A204.1 (cell line): Measurements from ENCODE around the gene PARPBP.
"Not testable (repeated sequence)": the region's sequence is repeated elsewhere in the genome, so short reads cannot be mapped to it uniquely, and the experiment has no call there.

ENCODE experiments used
- FAIRE-seq: peaks from 2 replicates; lab custom pipeline; 2012; peaks lifted over from hg19 to GRCh38; lab: Jason Lieb, UNC

The PARPBP gene, protein sequence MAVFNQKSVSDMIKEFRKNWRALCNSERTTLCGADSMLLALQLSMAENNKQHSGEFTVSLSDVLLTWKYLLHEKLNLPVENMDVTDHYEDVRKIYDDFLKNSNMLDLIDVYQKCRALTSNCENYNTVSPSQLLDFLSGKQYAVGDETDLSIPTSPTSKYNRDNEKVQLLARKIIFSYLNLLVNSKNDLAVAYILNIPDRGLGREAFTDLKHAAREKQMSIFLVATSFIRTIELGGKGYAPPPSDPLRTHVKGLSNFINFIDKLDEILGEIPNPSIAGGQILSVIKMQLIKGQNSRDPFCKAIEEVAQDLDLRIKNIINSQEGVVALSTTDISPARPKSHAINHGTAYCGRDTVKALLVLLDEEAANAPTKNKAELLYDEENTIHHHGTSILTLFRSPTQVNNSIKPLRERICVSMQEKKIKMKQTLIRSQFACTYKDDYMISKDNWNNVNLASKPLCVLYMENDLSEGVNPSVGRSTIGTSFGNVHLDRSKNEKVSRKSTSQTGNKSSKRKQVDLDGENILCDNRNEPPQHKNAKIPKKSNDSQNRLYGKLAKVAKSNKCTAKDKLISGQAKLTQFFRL

DNA sequence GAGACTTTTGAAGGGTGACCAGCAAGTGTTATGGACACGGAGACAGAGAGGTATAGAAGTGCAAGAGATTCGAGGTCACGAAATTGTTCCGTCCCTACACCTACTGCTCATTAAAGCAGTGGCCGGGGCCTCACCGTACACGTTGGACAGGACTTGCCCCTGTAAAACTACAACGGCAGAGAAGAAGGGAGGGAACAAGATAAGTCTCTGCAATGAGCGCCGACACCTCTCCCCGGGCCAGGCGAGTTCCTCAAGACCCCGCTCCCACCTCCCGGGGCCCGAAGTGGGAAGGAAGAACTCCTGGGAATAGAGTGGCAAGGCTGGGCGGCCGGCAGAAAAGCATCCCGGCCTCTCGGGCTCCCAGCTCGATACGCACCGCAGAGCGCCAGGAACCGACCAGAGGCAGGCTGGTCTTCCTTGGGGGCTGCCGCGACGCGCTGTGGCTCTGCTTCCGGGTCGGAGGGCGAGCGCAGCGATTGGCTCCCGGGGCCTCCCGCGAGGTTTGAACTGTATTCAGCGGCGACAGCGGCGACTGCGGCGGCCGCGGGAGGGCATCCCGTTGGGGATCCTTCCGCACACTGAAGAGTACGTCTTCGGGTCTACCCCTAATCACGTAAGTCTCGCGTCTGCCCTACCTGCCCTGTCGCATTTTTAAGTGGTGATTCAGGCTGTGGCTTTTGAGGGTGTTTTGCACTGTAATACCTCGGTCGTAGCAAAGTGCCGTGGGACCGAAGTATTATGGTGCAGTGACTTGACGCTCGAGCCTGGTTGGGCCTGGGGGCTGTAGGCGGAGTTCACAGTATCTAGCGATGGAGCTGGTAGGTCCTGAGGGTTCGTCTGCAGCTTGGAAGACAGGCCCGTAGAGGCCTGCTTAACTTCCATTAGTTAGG is at the start of gene PARPBP, which contains the start of gene NUP37:
TSS of gene PARPBP (plus strand) at position 510 of the 890 bp plus-strand sequence. CDS start 3,706 bp downstream, outside the sequence.
TSS of gene NUP37 (minus strand) at position 441 of the 890 bp plus-strand sequence. CDS start 1,596 bp downstream, outside the sequence.
- FAIRE-seq, result no peak

DNA sequence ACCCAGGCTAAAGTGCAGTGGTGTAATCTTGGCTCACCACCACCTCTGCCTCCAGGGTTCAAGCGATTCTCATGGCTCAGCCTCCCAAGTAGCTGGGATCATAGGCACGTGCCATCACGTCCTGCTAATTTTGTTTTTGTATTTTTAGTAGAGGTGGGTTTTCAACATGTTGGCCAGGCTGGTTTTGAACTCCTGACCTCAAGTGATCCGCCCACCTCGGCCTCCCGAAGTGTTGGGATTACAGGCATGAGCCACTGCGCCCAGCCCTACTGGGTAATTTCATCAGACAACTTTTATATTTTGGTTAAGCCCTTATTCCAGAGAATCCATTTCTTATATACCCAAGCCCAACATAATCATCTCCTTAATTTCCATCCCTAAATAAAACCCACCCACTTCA is 47.9 kb upstream of the PARPBP start:
- not testable (repeated sequence) for FAIRE-seq

DNA sequence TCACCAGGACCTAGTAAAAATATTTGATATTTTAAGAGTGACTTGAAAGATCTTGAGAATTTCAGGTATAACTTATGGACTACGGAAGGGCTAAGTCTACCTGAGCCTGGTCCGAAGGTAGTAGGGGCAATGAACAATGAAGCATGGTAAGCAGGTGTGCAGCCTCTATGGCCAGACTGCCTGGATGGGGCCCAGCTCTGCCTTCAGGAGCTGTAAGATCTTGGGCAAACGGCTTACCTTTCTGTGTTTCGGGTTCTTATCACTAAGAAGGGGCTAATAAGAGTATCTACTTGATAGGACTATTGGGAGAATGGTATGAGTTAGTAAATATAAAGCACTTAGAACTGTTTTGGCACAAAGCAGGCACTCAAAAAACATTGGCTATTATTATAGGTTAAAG is 39.1 kb upstream of the PARPBP start:
- FAIRE-seq, result no peak

DNA sequence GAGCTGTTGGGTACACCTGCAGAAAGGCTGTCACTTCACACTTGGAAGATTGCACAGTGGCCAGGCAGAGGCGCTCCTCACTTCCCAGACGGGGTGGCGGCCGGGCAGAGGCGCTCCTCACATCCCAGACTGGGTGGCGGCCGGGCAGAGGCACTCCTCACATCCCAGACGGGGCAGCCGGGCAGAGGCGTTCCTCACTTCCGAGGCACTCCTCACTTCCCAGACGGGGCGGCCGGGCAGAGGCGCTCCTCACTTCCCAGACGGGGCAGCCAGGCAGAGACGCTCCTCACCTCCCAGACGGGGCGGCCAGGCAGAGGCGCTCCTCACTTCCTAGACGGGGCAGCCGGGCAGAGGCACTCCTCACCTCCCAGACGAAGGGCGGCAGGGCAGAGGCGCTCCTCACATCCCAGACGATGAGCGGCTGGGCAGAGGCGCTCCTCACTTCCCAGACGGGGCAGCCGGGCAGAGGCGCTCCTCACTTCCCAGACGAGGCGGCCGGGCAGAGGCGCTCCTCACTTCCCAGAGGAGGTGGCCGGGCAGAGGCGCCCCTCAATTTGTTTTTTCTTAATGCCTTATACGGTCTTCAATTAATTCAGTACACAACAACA is 30.7 kb upstream of the PARPBP start:
- FAIRE-seq, result not testable (repeated sequence)

DNA sequence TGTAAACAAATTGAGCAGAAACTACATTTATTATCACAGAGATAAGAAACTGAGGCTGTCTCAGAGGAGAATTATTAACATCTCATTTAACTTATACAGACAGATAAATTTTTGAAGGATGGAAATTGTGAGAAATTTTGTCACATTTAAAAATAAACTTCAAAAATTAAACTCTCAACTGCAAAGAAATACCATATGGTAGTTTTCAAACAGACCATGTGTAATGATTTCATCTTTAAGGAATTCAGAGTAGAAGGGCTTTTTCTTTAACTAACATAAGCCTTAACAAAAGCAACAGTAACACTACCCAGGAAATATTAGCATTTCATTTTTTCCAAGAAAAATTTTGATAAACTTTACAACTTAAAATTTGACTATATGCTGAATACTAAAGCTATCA is 26.7 kb upstream of the PARPBP start:
- FAIRE-seq, result no peak

DNA sequence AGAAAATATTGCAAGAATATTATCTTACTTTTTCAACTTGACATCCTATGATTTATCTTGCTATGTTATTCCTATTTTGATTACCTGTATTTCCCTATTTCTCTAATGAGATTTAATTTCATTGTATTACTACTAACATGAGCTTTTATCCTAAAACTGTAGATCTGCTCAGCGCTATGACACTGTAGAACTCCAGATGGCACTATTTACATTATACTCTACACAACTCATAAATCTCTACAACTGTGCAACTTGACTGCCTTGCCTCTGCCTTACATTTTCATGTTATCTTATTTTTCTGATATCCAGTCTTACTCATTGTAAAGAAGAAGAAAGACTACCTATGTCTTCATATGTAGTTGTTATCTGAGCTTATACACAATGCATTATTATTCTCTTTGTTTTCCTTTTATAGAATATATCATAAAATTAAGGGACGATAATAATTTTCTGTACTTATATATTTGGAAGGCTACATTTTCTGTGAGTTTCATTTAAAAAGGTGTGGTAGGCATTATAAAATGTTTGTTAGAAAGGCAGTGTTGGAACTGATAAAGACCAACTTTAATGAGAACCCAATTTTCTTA is 24.2 kb upstream of the PARPBP start:
- peak; percentile 92 for FAIRE-seq

DNA sequence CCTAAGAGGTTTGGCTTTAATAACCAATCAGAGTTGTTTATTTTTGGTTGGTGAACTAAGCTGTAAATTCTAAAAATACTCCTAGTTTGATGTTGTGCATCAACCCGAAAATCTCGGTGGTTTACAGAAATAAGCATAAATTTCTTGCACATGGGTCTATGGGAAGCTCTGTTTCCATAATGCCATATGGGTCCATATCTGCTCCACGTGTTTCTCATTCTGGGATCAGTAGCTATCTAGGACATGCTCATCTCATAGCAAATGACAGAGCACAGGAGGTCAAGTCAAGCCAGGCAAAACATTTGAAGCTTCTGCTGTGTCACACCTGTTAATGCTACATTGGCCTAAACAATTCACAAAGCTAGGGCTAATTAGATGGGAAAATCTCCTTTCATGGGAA is 23.1 kb upstream of the PARPBP start:
- no peak for FAIRE-seq

DNA sequence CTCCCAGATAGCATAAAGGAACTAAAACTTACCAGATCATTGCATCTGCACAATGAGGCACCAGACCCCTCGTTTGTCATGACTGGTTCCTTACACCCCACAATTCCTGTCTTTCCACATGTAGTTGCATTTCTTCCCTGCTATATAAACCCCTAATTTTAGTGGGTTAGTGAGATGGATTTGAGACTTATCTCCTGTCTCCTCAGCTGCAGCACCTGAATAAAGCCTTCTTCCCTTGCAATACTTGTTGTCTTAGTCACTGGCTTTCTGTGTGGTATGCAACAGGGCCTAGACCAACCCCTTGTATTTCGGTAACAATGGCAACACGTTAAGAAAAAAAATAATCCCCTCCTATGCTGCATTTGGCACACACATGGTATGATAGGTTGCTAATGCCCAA is 13.1 kb upstream of the PARPBP start:
- FAIRE-seq, result no peak

DNA sequence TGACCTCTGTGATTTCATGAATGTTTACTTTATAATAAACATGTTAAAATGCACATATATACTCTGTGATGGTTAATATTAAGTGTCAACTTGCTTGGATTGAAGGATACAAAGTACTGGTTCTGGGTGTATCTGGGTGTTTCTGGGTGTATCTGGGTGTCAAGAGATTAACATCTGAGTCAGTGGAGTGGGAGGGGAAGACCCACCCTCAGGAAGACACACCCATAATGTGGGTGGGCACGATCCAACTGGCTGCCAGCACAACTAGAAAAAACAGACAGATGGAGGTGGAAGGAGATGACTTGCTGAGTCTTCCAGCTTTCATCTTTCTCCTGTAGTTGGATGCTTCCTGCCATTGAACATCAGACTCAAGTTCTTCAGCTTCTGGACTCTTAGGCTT is 12.0 kb upstream of the PARPBP start:
- FAIRE-seq, result no peak

DNA sequence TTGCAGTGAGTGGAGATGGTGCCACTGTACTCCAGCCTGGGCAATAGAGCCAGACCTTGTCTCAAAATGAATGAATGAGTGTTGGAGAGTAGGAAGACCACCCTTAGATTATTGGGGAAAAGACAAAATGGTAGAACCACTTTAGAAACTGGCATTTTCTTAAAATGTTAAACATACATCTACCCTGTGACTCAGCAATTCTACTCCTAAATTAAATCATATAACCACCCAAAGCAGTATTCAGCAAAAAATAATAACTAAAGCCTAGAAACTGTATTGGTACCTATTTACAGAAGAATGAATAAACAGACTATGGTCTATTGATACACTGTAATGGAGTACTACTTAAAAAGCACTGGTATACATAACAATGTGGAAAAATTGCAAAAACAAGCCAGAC is 9.2 kb upstream of the PARPBP start:
- no peak for FAIRE-seq

DNA sequence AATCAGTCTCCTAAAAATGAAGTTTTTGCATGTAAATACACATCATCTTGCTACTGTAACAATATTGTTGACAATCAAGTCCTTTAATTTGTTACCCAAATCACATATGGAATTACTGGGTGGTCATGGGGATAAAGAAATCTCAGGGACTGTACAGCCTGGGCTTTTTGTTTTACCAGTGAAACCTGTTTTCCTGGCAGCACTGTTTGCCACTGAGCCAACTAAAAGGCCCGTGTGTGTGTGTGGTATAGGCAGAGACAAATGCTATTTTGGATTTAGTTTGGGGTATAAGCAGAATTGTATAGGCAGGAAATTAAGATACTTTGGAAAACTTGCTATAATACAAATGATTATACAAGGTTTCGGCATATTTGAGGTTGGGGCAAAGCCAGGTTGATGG is 5.8 kb upstream of the PARPBP start:
- FAIRE-seq, result no peak

DNA sequence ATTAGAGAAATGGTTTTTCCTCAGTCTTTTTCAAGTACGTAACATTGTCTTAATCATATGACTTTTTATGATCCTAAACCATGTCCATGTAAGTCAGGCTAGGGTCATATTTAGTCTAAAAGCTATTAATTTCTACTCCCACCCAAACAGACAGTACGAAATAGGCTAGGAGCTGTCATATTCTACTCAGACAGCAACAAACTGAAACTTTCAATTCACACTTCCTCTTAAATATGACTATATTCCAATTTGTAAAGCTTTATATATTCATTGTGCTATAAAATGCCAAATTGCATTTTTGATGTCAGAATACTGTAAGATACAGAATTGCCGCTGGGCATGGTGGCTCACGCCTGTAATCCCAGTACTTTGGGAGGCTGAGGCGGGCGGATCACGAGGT is 3.6 kb upstream of the PARPBP start:
- FAIRE-seq, result no peak

DNA sequence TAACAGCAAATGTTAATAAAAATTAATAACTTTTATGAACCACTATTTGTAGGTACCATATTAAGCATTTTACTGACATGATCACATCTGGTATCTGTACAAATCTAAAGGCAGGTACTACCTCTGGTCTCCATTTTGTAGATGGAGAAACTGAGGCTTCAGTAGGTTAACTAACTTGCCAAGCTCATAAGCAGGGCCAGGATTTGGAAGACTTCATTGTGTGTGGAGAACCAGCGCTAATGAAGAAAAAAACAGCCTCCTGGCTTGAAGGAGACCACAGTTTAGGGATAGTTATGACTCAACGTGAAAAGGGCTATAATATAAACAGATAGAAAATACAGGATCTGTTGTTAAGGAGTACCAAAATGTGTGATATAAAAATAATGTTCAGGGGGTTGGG is 1.1 kb upstream of the PARPBP start:
- FAIRE-seq, result no peak

DNA sequence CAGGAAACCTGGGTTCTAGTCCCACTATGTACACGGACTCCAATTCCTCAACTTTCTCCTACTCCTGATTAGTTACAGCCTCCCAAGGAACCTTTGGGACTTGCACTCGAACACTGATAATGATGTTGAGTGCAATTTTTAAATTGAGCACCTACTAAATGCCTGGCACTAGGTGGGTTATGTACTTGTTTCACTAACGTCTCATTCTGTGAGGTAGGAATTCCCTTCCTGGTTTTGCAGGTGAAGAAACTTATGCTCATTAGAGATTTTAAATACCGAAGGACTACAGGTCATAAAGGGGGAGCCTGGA is 536 bp downstream of the PARPBP start:
- no peak for FAIRE-seq

DNA sequence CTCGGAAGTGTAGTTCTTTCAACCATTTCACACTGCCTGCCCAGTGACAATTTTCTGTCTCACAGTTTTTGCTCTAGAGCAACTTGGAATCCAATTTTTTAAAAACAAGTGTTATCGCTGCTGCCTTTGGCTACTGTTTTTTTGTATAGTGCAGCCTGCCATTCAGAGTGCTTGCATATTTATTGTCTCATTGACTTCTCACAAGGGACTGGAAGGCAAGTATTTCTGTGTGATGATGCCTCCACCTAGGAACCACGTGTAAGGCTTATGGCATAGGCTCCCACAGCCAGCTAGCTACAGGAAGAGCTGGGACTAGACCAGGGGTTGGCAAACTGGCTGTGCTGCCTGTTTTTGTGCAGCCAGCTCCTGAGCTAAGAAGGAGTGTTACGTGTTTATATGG is 903 bp downstream of the PARPBP start:
- FAIRE-seq, result no peak

DNA sequence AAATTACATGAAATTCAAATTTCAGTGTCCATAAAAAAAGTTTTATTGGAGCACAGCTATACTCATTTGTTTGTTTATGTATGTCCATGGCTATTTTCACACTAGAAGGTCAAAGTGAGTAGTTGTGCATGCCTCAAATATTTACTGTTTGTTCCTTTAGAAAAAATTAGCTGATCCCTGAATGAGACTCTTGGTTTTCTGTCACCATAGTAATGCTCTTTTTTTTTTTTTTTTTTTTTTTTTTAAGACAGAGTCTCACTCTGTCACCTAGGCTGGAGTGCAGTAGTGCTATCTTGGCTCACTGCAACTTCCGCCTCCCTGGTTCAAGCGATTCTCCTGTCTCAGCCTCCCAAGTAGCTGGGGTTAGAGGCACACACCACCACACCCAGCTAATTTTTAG is 1.3 kb downstream of the PARPBP start:
- not testable (repeated sequence) for FAIRE-seq

DNA sequence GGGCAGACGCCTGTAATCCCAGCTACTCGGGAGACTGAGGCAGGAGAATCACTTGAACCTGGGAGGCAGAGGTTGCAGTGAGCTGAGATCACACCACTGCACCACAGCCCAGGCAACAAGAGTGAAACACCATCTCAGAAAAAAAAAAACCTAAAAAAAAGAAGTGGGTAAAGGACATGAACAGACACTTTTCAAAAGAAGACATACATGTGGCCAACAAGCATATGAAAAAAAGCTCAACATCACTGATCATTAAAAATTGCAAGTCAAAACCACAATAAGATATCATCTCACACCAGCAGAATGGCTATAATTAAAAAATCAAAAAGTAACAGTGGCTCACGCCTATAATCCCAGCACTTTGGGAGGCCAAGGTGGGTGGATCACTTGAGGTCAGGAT is 10.7 kb downstream of the PARPBP start:
- not testable (repeated sequence) for FAIRE-seq

DNA sequence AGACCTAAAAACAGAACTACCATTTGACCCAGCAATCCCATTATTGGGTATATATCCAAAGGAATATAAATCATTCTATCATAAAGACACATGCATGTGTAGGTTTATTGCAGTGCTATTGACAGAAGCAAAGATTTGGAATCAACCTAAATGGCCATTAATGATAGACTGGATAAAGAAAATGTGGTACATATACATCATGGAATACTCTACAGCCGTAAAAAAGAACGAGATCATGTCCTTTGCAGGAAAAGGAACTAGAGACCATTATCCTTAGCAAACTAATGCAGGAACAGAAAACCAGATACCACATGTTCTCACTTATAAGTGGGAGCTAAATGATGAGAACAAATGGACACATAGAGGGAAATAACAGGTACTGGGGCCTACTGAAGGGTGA is 11.5 kb downstream of the PARPBP start:
- FAIRE-seq, result not testable (repeated sequence)

DNA sequence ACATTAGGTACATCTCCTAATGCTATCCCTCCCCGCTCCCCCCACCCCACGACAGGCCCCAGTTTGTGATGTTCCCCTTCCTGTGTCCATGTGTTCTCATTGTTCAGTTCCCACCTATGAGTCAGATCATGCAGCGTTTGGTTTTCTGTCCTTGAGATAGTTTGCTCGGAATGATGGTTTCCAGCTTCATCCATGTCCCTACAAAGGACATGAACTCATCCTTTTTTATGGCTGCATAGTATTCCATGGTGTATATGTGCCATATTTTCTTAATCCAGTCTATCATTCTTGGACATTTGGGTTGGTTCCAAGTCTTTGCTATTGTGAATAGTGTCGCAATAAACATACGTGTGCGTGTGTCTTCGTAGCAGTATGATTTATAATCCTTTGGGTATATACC is 17.6 kb downstream of the PARPBP start:
- FAIRE-seq, result not testable (repeated sequence)

DNA sequence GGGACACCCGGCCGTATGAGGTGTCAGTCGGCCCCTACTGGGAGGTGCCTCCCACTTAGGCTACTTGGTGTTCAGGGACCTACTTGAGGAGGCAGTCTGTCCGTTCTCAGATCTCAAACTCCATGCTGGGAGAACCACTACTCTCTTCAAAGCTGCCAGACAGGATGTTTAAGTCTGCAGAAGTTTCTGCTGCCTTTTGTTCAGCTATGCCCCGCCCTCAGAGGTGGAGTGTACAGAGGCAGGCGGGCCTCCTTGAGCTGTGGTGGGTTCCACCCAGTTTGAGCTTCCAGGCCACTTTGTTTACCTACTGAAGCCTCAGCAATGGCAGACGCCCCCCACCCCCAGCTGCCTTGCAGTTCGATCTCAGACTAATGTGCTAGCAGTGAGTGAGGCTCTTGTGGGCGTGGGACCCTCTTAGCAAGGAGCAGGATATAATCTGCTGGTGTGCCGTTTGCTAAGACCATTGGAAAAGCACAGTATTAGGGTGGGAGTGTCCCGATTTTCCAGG is 22.9 kb downstream of the PARPBP start:
- not testable (repeated sequence) for FAIRE-seq

DNA sequence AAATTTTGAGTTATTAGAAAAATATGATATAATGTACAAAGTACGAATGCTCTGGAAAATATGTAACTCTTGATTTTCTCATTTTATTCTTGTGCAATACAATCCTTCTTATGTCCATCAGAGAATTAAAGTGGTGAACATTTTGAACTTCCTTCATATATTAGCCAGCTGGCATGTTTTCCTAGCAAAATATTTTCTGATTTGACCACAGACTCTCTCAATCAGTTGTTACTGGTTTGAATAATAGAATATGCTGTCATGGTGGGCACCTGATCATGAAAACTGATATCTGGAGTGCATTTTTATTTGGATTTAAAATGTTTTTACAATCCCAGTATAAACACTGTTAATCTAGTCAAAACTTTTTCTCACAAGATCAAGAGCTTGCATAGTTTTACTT is 24.2 kb downstream of the PARPBP start:
- FAIRE-seq, result no peak

DNA sequence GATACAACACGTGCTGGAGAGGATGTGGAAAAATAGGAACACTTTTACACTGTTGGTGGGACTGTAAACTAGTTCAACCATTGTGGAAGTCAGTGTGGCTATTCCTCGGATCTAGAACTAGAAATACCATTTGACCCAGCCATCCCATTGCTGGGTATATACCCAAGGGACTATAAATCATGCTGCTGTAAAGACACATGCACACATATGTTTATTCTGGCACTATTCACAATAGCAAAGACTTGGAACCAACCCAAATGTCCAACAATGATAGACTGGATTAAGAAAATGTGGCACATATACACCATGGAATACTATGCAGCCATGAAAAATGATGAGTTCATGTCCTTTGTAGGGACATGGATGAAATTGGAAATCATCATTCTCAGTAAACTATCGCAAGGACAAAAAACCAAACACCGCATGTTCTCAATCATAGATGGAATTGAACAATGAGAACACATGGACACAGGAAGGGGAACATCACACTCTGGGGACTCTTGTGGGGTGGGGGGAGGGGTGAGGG is 27.1 kb downstream of the PARPBP start:
- not testable (repeated sequence) for FAIRE-seq
